HG03378 (cell line): Measurements from ENCODE around the gene FHL2.

Source experiments
- ATAC-seq: cut with Tn5 transposase; IDR thresholded peaks from one replicate; pipeline ENCODE4 v1.9.1; 2021; ENCODE audit warnings: mild to moderate bottlenecking, moderate library complexity; ENCODE audit not compliant: unreplicated experiment

Gene FHL2

GRCh38 chr2:105379741-105380186 lies 19.1 kb downstream of the FHL2 start:
- no peak for ATAC-seq

GRCh38 chr2:105378921-105379383 lies 19.9 kb downstream of the FHL2 start:
- no peak for ATAC-seq

DNA sequence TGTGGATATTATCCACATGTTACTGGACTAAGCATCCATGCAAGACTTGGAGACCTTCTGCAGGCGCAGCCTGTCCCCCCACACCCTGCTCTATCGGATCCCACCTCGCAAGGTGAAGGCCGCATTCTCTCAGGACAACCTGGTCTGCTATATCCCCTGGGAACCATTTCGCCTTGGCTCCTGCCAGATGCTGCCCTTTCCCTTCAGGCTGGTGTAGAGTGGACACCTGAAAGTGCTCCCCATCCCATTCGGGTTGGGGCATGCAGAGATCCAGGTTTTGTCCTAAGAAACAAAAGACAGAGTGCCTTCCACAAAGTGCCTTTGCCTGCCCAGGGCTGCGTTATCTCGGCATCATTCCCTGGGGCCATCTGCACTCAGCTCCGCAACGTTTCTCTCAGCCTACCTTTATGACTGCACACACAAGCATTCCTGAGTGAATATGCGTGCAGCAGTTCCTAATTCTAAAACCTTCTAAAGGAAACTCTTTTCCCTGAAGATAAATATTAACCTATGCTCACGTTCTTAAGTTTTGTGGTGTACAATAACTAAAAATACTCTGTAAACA lies 20.5 kb downstream of the FHL2 start:
- no peak for ATAC-seq

DNA sequence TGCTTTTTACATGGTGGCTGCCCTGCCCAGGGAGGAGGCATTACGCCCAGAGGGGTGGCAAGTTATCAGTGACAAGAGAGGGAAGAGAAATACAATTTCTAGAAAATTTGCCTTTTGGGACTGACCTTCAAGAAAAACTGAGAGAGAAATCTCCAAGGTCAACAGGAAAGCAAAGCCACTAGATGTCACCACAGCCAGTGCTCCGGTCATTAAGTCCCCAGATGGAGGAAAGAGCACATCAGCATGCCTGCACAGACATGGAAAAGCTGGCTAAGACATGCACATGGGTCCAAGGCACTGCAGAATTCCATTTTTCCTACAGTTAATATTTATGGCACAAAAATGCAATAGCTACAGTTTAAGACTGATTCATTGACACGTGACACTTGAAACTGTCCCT lies 21.0 kb downstream of the FHL2 start:
- ATAC-seq, result no peak

GRCh38 chr2:105376789-105377240 lies 22.0 kb downstream of the FHL2 start:
- no peak for ATAC-seq

- no peak for ATAC-seq
These were observed 22.8 kb downstream of the FHL2 start for GRCh38 chr2:105376010-105376409.

GRCh38 chr2:105375001-105375561 lies 23.8 kb downstream of the FHL2 start:
- no peak for ATAC-seq

GRCh38 chr2:105373895-105374401 lies 24.9 kb downstream of the FHL2 start:
- peak; percentile 66 for ATAC-seq

- no peak for ATAC-seq
These were observed 25.5 kb downstream of the FHL2 start for GRCh38 chr2:105373344-105373781.

DNA sequence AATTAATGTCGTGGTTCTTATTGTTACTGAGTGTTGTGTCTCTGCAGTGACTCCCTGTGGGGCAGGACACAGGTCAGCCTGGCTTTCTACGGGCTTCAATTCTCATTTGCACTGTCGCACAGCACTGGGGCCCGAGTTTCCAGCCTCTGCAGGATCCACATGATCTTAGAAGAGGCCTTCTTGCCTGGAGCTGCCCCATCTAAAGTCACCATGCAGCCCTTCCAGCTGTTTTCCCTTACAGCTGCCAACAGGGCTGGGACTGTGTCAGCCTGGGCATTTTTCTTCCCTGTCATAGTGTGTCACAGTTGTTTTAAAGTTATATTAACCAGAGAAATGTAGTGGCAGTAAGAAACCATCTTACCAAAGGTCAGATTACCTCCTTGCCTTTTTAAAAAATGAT lies 27.0 kb downstream of the FHL2 start:
- ATAC-seq, result no peak

- ATAC-seq, result no peak
These were observed 27.7 kb downstream of the FHL2 start for GRCh38 chr2:105371156-105371555.

DNA sequence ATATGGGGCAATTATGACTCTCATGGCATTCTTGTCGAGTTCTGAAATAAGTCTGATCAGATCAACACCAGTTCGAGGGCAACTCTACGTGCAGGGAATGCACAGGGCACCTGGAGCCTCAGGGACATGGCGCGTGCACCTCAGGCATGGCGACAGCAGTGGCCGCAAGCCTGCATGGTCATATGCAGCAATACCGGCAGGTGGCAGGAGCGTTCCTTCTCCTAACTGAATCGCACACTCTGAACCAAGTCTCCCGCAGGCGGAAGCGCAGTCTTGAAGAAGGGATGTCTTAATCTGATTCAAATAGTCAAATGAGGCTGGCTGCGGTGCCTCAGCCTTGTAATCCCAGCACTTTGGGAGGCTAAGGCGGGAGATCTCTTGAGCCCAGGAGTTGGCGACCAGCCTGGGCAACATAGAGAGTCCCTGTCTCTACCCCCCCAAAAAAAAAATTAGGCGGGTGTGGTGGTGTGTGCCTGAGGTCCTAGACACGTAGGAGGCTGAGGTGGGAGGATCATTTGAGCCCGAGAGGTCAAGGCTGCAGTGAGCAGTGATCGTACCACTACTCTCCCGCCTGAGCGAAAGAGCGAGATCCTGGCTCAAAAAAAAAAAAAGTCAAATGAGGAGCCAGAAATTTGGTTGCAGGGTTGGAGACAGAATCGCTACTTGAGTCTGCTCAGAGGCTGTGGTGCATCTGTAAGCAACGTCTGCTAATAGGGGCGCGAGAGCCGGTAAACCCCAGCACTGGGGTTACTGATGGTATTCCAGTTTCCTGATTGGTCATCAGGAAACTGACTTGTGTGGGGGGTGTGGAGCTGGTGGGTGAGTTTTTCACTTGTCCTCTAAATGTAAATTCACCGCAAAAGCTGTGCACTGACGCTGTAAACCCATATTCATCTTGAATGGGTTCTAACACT lies 28.8 kb downstream of the FHL2 start:
- peak; percentile 97 for ATAC-seq

GRCh38 chr2:105368759-105369408 lies 30.0 kb downstream of the FHL2 start:
- ATAC-seq, result no peak

- ATAC-seq, result no peak
These were observed 33.6 kb downstream of the FHL2 start for GRCh38 chr2:105365206-105365605.

GRCh38 chr2:105364436-105365139 lies 34.3 kb downstream of the FHL2 start:
- no peak for ATAC-seq

- ATAC-seq, result no peak
These were observed 35.8 kb downstream of the FHL2 start for GRCh38 chr2:105362862-105363591.

- no peak for ATAC-seq
These were observed 37.6 kb downstream of the FHL2 start for GRCh38 chr2:105361102-105361889.

DNA sequence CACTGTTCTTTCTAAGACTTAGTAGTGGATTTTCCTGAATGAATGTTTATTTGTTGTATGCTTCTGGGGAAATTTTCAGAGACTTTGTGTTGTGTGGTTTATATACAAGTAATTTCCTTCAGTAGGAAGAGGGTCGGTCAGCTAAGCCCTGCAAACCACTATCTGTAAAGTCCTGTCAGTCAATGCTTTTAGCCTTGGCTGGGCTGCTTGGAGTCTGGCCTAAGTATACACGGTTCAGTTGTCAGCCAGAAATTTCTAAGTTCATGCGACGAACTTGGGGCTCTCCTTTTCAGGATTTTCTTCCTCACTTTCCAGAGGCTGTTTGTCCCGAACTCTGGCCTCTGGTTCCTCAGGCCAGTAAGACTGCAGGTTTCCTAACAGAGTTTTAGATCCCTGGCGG lies 40.3 kb downstream of the FHL2 start:
- no peak for ATAC-seq

GRCh38 chr2:105357122-105357521 lies 41.7 kb downstream of the FHL2 start:
- no peak for ATAC-seq
